Esophagus muscularis mucosa (tissue), 4 donors: Measurements from ENCODE around the gene DNAJC25. TPM values are rescaled to one million over a fixed set of nuclear protein-coding genes. Genes with fewer than 3 reads are reported as not detected.

Source experiments
- DNase-seq: peaks from one replicate; pipeline ENCODE4 v3.0.0-alpha.2; 2017; ENCODE audit errors: extremely low spot score
- H3K27ac ChIP-seq, 4 donors: fragments of 200-600 bp; sonication (generic); replicated peaks in 1 of 4; 1 replicate in 3 of 4; 2 replicates in 1 of 4; pipeline ENCODE4 v1.5.1; 2016 to 2019; ENCODE audit warnings: mild to moderate bottlenecking in 1 of 4
- H3K27me3 ChIP-seq, 4 donors: fragments of 200-600 bp; sonication (generic); one replicate each; pipeline versions ENCODE4 v1.5.1 to v1.6.0; 2016 to 2019
- H3K36me3 ChIP-seq, 4 donors: fragments of 200-600 bp; sonication (generic); one replicate each; pipeline ENCODE4 v1.5.1; 2016 to 2019
- H3K4me1 ChIP-seq, 4 donors: fragments of 200-600 bp; sonication (generic); one replicate each; pipeline ENCODE4 v1.5.1; 2016 to 2019
- H3K4me3 ChIP-seq, 4 donors: fragments of 200-600 bp; sonication (generic); 1 replicate in 2 of 4; 2 replicates in 2 of 4; pipeline ENCODE4 v1.5.1; 2016 to 2019; ENCODE audit warnings: mild to moderate bottlenecking in 4 of 4, moderate library complexity in 1 of 4
- H3K9me3 ChIP-seq, 4 donors: fragments of 200-600 bp; sonication (generic); 1 replicate in 3 of 4; 2 replicates in 1 of 4; pipeline ENCODE4 v1.5.1; 2016 to 2019
- CTCF ChIP-seq, 3 experiments: fragments of 200-600 bp in 2 of 3; fragments of 450-650 bp in 1 of 3; sonication (generic) in 2 of 3; IDR thresholded peaks; one replicate each; pipeline ENCODE4 v1.5.1; 2017 to 2019; ENCODE audit warnings: antibody characterized with exemption in 3 of 3, mild to moderate bottlenecking in 2 of 3, moderate library complexity in 1 of 3
- EP300 ChIP-seq: sonication (generic); formaldehyde crosslinking; IDR thresholded peaks from one replicate; pipeline ENCODE4 v1.6.1; 2017; ENCODE audit warnings: antibody characterized with exemption
- POLR2A ChIP-seq: fragments of 450-650 bp; IDR thresholded peaks from one replicate; pipeline ENCODE4 v1.6.1; 2017; ENCODE audit warnings: antibody characterized with exemption, moderate library complexity, mild to moderate bottlenecking, low read depth
- POLR2AphosphoS5 ChIP-seq, 2 donors: sonication (generic); formaldehyde crosslinking; IDR thresholded peaks; one replicate each; pipeline ENCODE4 v1.6.1; 2017; ENCODE audit warnings: antibody characterized with exemption in 2 of 2
- WGBS: methylation state at CpG from one replicate; pipeline ENCODE4 v1.1.5; 2018; 5-methylcytosine and 5-hydroxymethylcytosine counted together
- intact Hi-C: fragments of 100-400 bp; cut with DNase I; formaldehyde crosslinking; loops from one replicate; pipeline ENCODE4 v1.15.1; 2023
- total RNA-seq, 4 donors: library from RNA; depleted of rRNA; stranded (reverse); fragments of >200 nt; gene quantifications; one replicate each; pipeline versions ENCODE4 v1.1.0 to v1.2.1, GENCODE V29; 2016

Gene DNAJC25
- total RNA-seq, 4 donors from 2014 or later, result 8.8 to 12.0 (median 9.5) TPM

GRCh38 chr9:111679199-111679598 lies 48.1 kb downstream of the DNAJC25 start:
- intact Hi-C loops, result no loop called here

GRCh38 chr9:111683392-111683791 lies 52.3 kb downstream of the DNAJC25 start:
- Histone ChIP-seq H3K9me3 (no peaks in the 10 kb centered on the region), H3K36me3 (peaks cover 0 to 13% (median 6%) of the 10 kb centered on the region in 4 donors), H3K4me3 (no peak overlapping the region), H3K27ac (no peak overlapping the region), H3K27me3 (no peaks in the 10 kb centered on the region), H3K4me1 (no peaks in the 10 kb centered on the region)
- intact Hi-C loops, result no loop called here
- TF ChIP-seq POLR2AphosphoS5 (IDR thresholded peaks at IDR 0.05) (no peak), POLR2A (no peak), EP300 (no peak)
- no peak for DNase-seq
- WGBS, result 97% methylated on average over 1 of the region's 1 CpG

More at GRCh38 chr9:111679199-111679598, 48.1 kb downstream of the DNAJC25 start:
- TF ChIP-seq EP300 (no peak), POLR2AphosphoS5 (IDR thresholded peaks at IDR 0.05) (no peak), POLR2A (no peak), CTCF (IDR thresholded peaks at IDR 0.05) (no peak)
- Histone ChIP-seq H3K36me3 (peaks cover 0 to 34% (median 18%) of the 10 kb centered on the region in 4 donors), H3K9me3 (no peaks in the 10 kb centered on the region), H3K27ac (no peak overlapping the region), H3K27me3 (no peaks in the 10 kb centered on the region), H3K4me1 (no peaks in the 10 kb centered on the region), H3K4me3 (no peak overlapping the region)
- whole genome bisulfite sequencing, result 97% methylated on average over 6 of the region's 6 CpGs
- DNase-seq, result no peak

- 48% methylated on average over 5 of the region's 5 CpGs for WGBS
Measured at GRCh38 chr9:111691672-111692329, 60.7 kb downstream of the DNAJC25 start.

GRCh38 chr9:111696796-111697195 lies 65.7 kb downstream of the DNAJC25 start:
- Histone ChIP-seq H3K4me1 (no peaks in the 10 kb centered on the region), H3K27ac (no peak overlapping the region), H3K27me3 (no peaks in the 10 kb centered on the region), H3K4me3 (no peak overlapping the region), H3K9me3 (no peaks in the 10 kb centered on the region), H3K36me3 (no peaks in the 10 kb centered on the region)
- TF ChIP-seq EP300 (no peak), CTCF (IDR thresholded peaks at IDR 0.05) (no peak), POLR2A (no peak), POLR2AphosphoS5 (IDR thresholded peaks at IDR 0.05) (no peak)
- intact Hi-C loops, result no loop called here
- DNase-seq, result no peak

More at GRCh38 chr9:111691672-111692329, 60.7 kb downstream of the DNAJC25 start:
- no peaks in the 10 kb centered on the region for H3K9me3 ChIP-seq
- no peak for DNase-seq
- H3K4me3 ChIP-seq, result no peak overlapping the region
- H3K27ac ChIP-seq, result no peak overlapping the region
- intact Hi-C loops, result loop anchor here (2.0 kb wide), 1 partner anchor 93 kb away; the partner anchor contains the start of gene PTGR1
- no peaks in the 10 kb centered on the region for H3K4me1 ChIP-seq
- TF ChIP-seq POLR2A (no peak), POLR2AphosphoS5 (IDR thresholded peaks at IDR 0.05) (no peak), EP300 (no peak), CTCF (IDR thresholded peaks at IDR 0.05) (peak in 1 of 3 experiments; percentile 30)
- H3K36me3 ChIP-seq, result no peaks in the 10 kb centered on the region
- no peaks in the 10 kb centered on the region for H3K27me3 ChIP-seq

GRCh38 chr9:111700776-111701175 lies 69.6 kb downstream of the DNAJC25 start:
- 63% methylated on average over 1 of the region's 1 CpG for WGBS
- H3K27ac ChIP-seq, result no peak overlapping the region
- no peaks in the 10 kb centered on the region for H3K9me3 ChIP-seq
- no peak overlapping the region for H3K4me3 ChIP-seq
- no peaks in the 10 kb centered on the region for H3K36me3 ChIP-seq
- TF ChIP-seq POLR2AphosphoS5 (IDR thresholded peaks at IDR 0.05) (no peak), EP300 (no peak), CTCF (IDR thresholded peaks at IDR 0.05) (no peak), POLR2A (no peak)
- intact Hi-C loops, result no loop called here
- no peaks in the 10 kb centered on the region for H3K27me3 ChIP-seq
- DNase-seq, result no peak
- no peaks in the 10 kb centered on the region for H3K4me1 ChIP-seq

Other genes with a start within 250 kb of the DNAJC25 start
- 10 to 100 TPM; 72.9 to 89.3 (median 80.6) TPM for gene ECPAS, start 147.0 kb upstream of the DNAJC25 start, total RNA-seq
- gene ZNF483, start 106.2 kb upstream of the DNAJC25 start, total RNA-seq, result 10 to 100 TPM; 11.0 to 15.0 (median 14.5) TPM
- gene PTGR1, start 31.7 kb upstream of the DNAJC25 start, total RNA-seq, result 10 to 100 TPM; 18.5 to 43.5 (median 35.9) TPM
- 10 to 100 TPM; 28.4 to 94.3 (median 66.1) TPM for gene GNG10, start 30.3 kb downstream of the DNAJC25 start, total RNA-seq
- under 1 TPM in 1 of 4 donors, not detected in 3; under 0.01 TPM for gene SHOC1, start 163.6 kb downstream of the DNAJC25 start, total RNA-seq